ENCODE measurements around the gene TOMM7. TPM values are rescaled to one million over a fixed set of nuclear protein-coding genes. Genes with fewer than 3 reads are reported as not detected.
"Not testable (repeated sequence)": the region's sequence is repeated elsewhere in the genome, so short reads cannot be mapped to it uniquely, and the experiment has no call there.

Gene TOMM7
- total and polyA plus RNA-seq, 2 donors: 291 to 377 TPM

DNA sequence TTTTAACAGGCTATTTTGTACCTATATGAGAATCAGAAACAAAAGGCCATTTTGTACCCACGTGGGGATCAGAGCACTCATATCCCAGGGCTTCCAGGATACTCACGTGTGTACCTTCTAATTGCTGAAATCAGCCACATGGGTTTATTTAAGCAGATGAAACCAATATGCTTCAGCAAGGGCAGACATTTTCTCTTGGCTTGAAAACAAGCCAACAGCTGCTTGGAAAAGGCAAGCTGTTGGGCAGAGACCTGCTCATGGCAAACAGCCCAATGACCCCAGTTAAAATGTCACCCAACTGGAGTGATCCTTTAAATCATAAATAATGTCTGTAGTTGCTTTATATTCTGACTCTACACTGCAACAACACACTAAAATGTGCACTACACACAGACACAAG is 26.5 kb upstream of the TOMM7 start:
- DNase-seq (ENCODE audit: low read depth in 6 of 9, low spot score in 9 of 9): no peak
- H3K9me3 ChIP-seq (ENCODE audit: control insufficient read depth in 2 of 2, insufficient read depth in 1 of 2, low read length in 1 of 2): no peaks in the 10 kb centered on the region
- 79% methylated on average over 2 of the region's 2 CpGs for WGBS
- H3K27ac ChIP-seq (ENCODE audit: low read depth in 1 of 2, low read length in 1 of 2): no peak overlapping the region
- H3K4me3 ChIP-seq (ENCODE audit: low read length in 2 of 2): no peak overlapping the region
- peaks cover 0 to 5% of the 10 kb centered on the region in 2 donors for H3K4me1 ChIP-seq (ENCODE audit: control insufficient read depth in 2 of 2, insufficient read depth in 2 of 2, low read length in 2 of 2)
- no peaks in the 10 kb centered on the region for H3K36me3 ChIP-seq (ENCODE audit: control insufficient read depth in 2 of 2, insufficient read depth in 2 of 2, low read length in 1 of 2)
- no peaks in the 10 kb centered on the region for H3K27me3 ChIP-seq (ENCODE audit: control insufficient read depth in 2 of 2, insufficient read depth in 1 of 2, low read length in 1 of 2)

DNA sequence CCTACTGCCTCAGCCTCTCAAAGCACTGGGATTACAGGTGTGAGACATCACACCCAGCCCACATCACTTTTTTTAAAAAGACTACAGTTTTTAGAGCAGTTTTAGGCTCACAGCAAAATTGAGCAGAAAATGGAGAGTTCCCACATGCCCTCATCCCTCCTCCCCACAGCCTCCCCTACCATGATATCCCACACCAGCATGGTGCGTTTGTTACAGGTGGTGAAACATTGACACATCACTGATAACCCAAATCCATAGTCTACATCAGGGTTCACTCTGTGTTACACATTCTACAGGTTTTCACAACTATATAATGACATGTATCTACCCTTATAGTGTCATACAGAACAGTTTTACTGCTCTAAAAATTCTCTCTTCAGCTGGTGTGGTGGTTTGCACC is 24.3 kb upstream of the TOMM7 start:
- no peaks in the 10 kb centered on the region for H3K27me3 ChIP-seq (ENCODE audit: control insufficient read depth in 2 of 2, insufficient read depth in 1 of 2, low read length in 1 of 2)
- no peaks in the 10 kb centered on the region for H3K4me1 ChIP-seq (ENCODE audit: control insufficient read depth in 2 of 2, insufficient read depth in 2 of 2, low read length in 2 of 2)
- WGBS: 94% methylated on average over 1 of the region's 1 CpG
- H3K9me3 ChIP-seq (ENCODE audit: control insufficient read depth in 2 of 2, insufficient read depth in 1 of 2, low read length in 1 of 2): no peaks in the 10 kb centered on the region
- H3K4me3 ChIP-seq (ENCODE audit: low read length in 2 of 2): no peak overlapping the region
- no peak for DNase-seq (ENCODE audit: low read depth in 6 of 9, low spot score in 9 of 9)
- H3K27ac ChIP-seq (ENCODE audit: low read depth in 1 of 2, low read length in 1 of 2): no peak overlapping the region
- no peaks in the 10 kb centered on the region for H3K36me3 ChIP-seq (ENCODE audit: control insufficient read depth in 2 of 2, insufficient read depth in 2 of 2, low read length in 1 of 2)

DNA sequence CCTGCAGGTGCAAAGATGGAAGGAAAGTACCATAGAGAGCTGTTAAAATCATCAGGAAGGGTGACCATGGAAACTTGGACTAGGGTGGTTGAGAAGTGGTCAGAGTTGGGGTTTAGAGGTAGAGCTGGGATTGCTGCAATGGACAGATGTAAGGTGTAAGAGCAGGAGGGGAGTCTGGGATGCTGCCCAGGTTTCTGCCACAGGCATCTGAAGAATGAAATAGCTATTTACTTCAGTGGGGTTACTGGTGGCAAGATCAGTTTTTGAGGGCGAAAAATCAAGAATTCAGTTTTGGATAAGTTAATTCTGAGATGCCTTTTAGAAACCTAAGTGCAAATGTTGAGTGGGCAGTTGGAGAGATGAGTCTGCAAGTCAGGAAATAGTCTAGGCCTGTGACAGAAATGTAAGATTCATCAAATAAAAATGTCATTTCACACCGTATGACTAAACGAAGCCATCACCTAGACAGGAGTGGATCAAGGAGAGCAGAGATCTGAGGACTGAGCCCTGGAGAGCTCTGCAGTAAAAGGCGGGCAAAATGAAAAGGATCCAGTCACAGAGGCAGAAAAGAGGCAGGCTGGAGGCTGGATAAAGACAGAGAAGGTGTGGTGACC is 22.7 kb upstream of the TOMM7 start:
- no peaks in the 10 kb centered on the region for H3K27me3 ChIP-seq (ENCODE audit: control insufficient read depth in 2 of 2, insufficient read depth in 1 of 2, low read length in 1 of 2)
- DNase-seq (ENCODE audit: low read depth in 6 of 9, low spot score in 9 of 9): no peak
- no peaks in the 10 kb centered on the region for H3K4me1 ChIP-seq (ENCODE audit: control insufficient read depth in 2 of 2, insufficient read depth in 2 of 2, low read length in 2 of 2)
- no peaks in the 10 kb centered on the region for H3K9me3 ChIP-seq (ENCODE audit: control insufficient read depth in 2 of 2, insufficient read depth in 1 of 2, low read length in 1 of 2)
- WGBS: 95% methylated on average over 4 of the region's 4 CpGs
- no peak overlapping the region for H3K27ac ChIP-seq (ENCODE audit: low read depth in 1 of 2, low read length in 1 of 2)
- no peak overlapping the region for H3K4me3 ChIP-seq (ENCODE audit: low read length in 2 of 2)
- no peaks in the 10 kb centered on the region for H3K36me3 ChIP-seq (ENCODE audit: control insufficient read depth in 2 of 2, insufficient read depth in 2 of 2, low read length in 1 of 2)

DNA sequence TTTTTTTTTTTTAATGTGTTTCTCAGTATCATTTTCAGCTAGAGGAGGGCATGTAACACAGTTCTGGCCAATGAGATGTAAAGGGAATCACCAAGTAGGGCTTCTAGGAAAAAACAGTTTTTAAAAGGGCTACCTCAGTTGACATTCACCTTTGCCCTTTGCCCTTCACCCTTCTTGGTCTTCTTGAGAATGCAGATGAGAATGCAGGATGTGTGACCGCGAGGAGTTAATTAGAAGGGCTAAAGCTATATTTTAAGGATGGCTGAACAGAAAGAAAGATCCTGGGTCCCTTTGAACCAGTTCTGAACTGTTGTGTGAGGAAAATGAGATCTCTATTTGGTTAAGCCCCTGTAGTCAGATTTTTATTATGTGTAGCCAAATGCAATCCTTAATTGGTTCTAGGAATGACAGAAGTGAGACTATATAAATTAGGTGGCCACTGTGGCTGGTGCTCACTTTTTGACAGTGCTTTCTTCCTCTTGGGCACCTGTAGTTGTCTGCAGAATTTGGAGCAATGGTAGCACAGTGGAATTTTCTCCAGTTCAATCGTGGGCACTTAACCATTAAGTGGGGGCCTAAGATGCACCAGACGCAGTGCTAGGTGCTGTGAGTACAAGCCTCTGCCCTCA is 21.1 kb upstream of the TOMM7 start:
- WGBS: 84% methylated on average over 4 of the region's 4 CpGs
- Histone ChIP-seq H3K27ac (ENCODE audit: low read depth in 1 of 2, low read length in 1 of 2) (no peak overlapping the region), H3K36me3 (ENCODE audit: control insufficient read depth in 2 of 2, insufficient read depth in 2 of 2, low read length in 1 of 2) (no peaks in the 10 kb centered on the region), H3K27me3 (ENCODE audit: control insufficient read depth in 2 of 2, insufficient read depth in 1 of 2, low read length in 1 of 2) (no peaks in the 10 kb centered on the region), H3K4me3 (ENCODE audit: low read length in 2 of 2) (no peak overlapping the region), H3K9me3 (ENCODE audit: control insufficient read depth in 2 of 2, insufficient read depth in 1 of 2, low read length in 1 of 2) (no peaks in the 10 kb centered on the region), H3K4me1 (ENCODE audit: control insufficient read depth in 2 of 2, insufficient read depth in 2 of 2, low read length in 2 of 2) (no peaks in the 10 kb centered on the region)
- DNase-seq (ENCODE audit: low read depth in 6 of 9, low spot score in 9 of 9): no peak

DNA sequence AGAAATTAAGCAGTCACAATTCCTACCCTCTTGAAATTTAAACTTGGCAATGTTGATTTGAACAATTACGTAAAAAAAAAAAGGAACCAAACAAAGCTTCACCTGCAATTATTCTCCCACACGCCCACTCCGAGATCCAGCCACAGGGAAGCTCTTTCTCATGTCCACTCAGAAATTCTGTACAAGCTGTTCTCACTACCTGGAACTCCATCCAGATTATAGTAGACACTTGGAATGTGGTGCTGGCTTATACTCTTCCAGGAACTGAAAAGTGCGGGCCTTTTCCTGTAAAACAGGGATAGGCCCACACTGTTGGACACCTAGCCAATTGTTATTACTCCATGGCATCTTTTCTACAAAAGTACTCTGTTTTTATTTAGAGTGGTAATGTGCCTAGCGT is 20.3 kb upstream of the TOMM7 start:
- WGBS: 80% methylated on average over 5 of the region's 5 CpGs
- H3K4me1 ChIP-seq (ENCODE audit: control insufficient read depth in 2 of 2, insufficient read depth in 2 of 2, low read length in 2 of 2): no peaks in the 10 kb centered on the region
- H3K27ac ChIP-seq (ENCODE audit: low read depth in 1 of 2, low read length in 1 of 2): no peak overlapping the region
- H3K27me3 ChIP-seq (ENCODE audit: control insufficient read depth in 2 of 2, insufficient read depth in 1 of 2, low read length in 1 of 2): no peaks in the 10 kb centered on the region
- H3K4me3 ChIP-seq (ENCODE audit: low read length in 2 of 2): no peak overlapping the region
- H3K9me3 ChIP-seq (ENCODE audit: control insufficient read depth in 2 of 2, insufficient read depth in 1 of 2, low read length in 1 of 2): no peaks in the 10 kb centered on the region
- no peak for DNase-seq (ENCODE audit: low read depth in 6 of 9, low spot score in 9 of 9)
- no peaks in the 10 kb centered on the region for H3K36me3 ChIP-seq (ENCODE audit: control insufficient read depth in 2 of 2, insufficient read depth in 2 of 2, low read length in 1 of 2)

DNA sequence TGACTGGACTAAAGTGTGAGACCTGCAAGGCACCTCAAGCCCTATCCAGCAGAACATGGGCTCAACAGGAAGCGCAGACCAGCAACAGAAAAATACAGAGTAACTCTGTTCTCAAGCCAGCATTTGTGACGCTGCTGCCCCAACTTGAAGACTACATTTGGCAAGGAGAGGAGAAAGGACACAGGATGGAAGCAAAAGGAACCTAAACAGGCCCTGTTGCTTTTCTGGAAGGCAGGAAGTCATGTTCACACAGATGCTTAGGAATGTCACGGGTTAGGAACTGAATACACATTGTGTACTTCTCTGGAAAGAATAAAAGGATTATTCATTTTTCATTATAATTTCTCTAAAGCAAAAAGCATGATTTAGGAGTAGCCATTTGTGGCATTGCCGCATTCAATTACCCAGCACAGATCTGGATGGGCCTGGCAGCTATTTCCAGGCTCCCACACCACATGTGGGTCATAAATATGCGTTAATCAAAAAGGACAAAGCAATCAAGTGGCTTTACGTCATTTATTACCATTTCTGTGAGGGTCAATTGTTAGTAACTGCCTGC is 19.8 kb upstream of the TOMM7 start:
- no peaks in the 10 kb centered on the region for H3K36me3 ChIP-seq (ENCODE audit: control insufficient read depth in 2 of 2, insufficient read depth in 2 of 2, low read length in 1 of 2)
- H3K9me3 ChIP-seq (ENCODE audit: control insufficient read depth in 2 of 2, insufficient read depth in 1 of 2, low read length in 1 of 2): no peaks in the 10 kb centered on the region
- peak overlapping the region in 1 of 2 donors; percentile 27 for H3K27ac ChIP-seq (ENCODE audit: low read depth in 1 of 2, low read length in 1 of 2)
- H3K4me3 ChIP-seq (ENCODE audit: low read length in 2 of 2): no peak overlapping the region
- WGBS: 88% methylated on average over 6 of the region's 6 CpGs
- DNase-seq (ENCODE audit: low read depth in 6 of 9, low spot score in 9 of 9): no peak
- no peaks in the 10 kb centered on the region for H3K4me1 ChIP-seq (ENCODE audit: control insufficient read depth in 2 of 2, insufficient read depth in 2 of 2, low read length in 2 of 2)
- no peaks in the 10 kb centered on the region for H3K27me3 ChIP-seq (ENCODE audit: control insufficient read depth in 2 of 2, insufficient read depth in 1 of 2, low read length in 1 of 2)

DNA sequence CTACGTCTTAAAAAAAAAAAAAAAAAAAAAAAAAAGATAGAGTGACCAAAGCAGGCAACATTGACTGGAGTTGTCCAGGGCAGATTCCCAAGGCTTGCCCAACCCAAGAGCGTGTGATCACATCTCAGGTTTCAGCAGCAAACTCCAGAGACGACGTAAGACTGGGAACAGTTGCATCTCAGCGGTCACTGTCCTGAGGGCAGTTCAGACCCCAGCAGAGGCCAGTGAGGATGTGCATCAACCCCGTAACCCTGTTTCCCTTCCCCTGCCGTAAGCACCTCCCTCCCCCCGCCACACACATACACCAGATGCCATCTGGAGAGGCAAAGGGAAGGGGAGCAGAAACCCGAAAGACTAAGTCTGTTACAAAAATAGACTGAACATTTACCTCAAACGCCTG is 19.3 kb upstream of the TOMM7 start:
- Histone ChIP-seq H3K4me1 (ENCODE audit: control insufficient read depth in 2 of 2, insufficient read depth in 2 of 2, low read length in 2 of 2) (no peaks in the 10 kb centered on the region), H3K36me3 (ENCODE audit: control insufficient read depth in 2 of 2, insufficient read depth in 2 of 2, low read length in 1 of 2) (no peaks in the 10 kb centered on the region), H3K9me3 (ENCODE audit: control insufficient read depth in 2 of 2, insufficient read depth in 1 of 2, low read length in 1 of 2) (no peaks in the 10 kb centered on the region), H3K4me3 (ENCODE audit: low read length in 2 of 2) (no peak overlapping the region), H3K27me3 (ENCODE audit: control insufficient read depth in 2 of 2, insufficient read depth in 1 of 2, low read length in 1 of 2) (no peaks in the 10 kb centered on the region), H3K27ac (ENCODE audit: low read depth in 1 of 2, low read length in 1 of 2) (no peak overlapping the region)
- no peak for DNase-seq (ENCODE audit: low read depth in 6 of 9, low spot score in 9 of 9)
- 68% methylated on average over 10 of the region's 10 CpGs for WGBS

DNA sequence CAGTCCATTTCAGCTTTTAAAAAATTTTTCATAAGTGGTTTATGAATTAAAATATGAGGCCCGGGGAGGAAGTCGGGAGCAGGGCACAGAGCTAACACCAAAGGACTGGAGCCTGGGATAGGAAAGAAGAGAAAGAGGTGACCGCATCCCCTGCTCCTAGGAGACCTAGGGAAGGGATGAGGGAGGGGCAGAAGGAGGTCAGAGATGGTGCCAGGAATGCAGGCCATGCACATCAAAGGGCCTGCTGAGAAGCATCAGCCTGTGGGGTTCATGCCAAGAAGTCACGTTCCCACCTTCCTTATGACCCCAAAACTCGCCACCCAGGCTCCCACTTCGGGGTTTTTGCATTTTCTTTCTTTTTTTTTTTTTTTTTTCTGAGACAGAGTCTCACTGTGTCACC is 14.7 kb upstream of the TOMM7 start:
- Histone ChIP-seq H3K4me1 (ENCODE audit: control insufficient read depth in 2 of 2, insufficient read depth in 2 of 2, low read length in 2 of 2) (no peaks in the 10 kb centered on the region), H3K9me3 (ENCODE audit: control insufficient read depth in 2 of 2, insufficient read depth in 1 of 2, low read length in 1 of 2) (no peaks in the 10 kb centered on the region), H3K27me3 (ENCODE audit: control insufficient read depth in 2 of 2, insufficient read depth in 1 of 2, low read length in 1 of 2) (no peaks in the 10 kb centered on the region), H3K27ac (ENCODE audit: low read depth in 1 of 2, low read length in 1 of 2) (no peak overlapping the region), H3K36me3 (ENCODE audit: control insufficient read depth in 2 of 2, insufficient read depth in 2 of 2, low read length in 1 of 2) (no peaks in the 10 kb centered on the region), H3K4me3 (ENCODE audit: low read length in 2 of 2) (no peak overlapping the region)
- DNase-seq (ENCODE audit: low read depth in 6 of 9, low spot score in 9 of 9): no peak
- WGBS: 93% methylated on average over 6 of the region's 6 CpGs

DNA sequence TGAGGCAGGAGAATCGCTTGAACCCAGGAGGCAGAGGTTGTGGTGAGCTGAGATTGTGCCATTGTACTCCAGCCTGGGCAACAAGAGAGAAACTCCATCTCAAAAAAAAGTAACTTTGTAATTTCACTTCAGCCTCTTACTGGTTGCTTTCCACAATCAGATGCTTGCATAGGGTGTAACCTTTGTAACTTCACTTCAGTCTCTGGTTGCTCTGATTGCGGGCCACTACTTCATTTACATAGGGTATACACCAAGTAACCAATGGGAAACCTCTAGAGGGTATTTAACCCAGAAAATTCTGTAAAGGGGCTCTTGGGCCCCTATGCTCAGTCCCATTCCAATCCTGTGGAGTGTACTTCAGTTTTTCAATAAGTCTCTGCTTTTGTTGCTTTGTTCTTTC is 13.9 kb upstream of the TOMM7 start:
- not testable (repeated sequence) for H3K36me3 ChIP-seq (ENCODE audit: control insufficient read depth in 2 of 2, insufficient read depth in 2 of 2, low read length in 1 of 2); DNase-seq (ENCODE audit: low read depth in 6 of 9, low spot score in 9 of 9); H3K27me3 ChIP-seq (ENCODE audit: control insufficient read depth in 2 of 2, insufficient read depth in 1 of 2, low read length in 1 of 2); H3K27ac ChIP-seq (ENCODE audit: low read depth in 1 of 2, low read length in 1 of 2); H3K4me1 ChIP-seq (ENCODE audit: control insufficient read depth in 2 of 2, insufficient read depth in 2 of 2, low read length in 2 of 2); H3K9me3 ChIP-seq (ENCODE audit: control insufficient read depth in 2 of 2, insufficient read depth in 1 of 2, low read length in 1 of 2); H3K4me3 ChIP-seq (ENCODE audit: low read length in 2 of 2)
- over 99% methylated on average over 2 of the region's 2 CpGs for WGBS
